Astrocyte of the spinal cord (primary cell): ENCODE measurements around the gene PFKFB2.

Source experiments
- DNase-seq: peaks from one replicate; pipeline ENCODE4 v3.0.0; 2011; ENCODE audit warnings: low read depth, low spot score
- H3K4me3 ChIP-seq: 2 replicates; pipeline ENCODE4 v1.5.1; 2011; ENCODE audit warnings: low read depth, mild to moderate bottlenecking, low read length, moderate library complexity
- CTCF ChIP-seq: IDR thresholded peaks from 2 replicates; pipeline ENCODE4 v1.5.1; 2012; ENCODE audit warnings: low read depth, mild to moderate bottlenecking, low read length, inconsistent platforms
- in situ Hi-C: cut with HindIII; loops from 2 replicates; pipeline ENCODE4 v1.10.0; 2017; ENCODE audit warnings: low sequenced_read_pairs

The PFKFB2 gene

DNA sequence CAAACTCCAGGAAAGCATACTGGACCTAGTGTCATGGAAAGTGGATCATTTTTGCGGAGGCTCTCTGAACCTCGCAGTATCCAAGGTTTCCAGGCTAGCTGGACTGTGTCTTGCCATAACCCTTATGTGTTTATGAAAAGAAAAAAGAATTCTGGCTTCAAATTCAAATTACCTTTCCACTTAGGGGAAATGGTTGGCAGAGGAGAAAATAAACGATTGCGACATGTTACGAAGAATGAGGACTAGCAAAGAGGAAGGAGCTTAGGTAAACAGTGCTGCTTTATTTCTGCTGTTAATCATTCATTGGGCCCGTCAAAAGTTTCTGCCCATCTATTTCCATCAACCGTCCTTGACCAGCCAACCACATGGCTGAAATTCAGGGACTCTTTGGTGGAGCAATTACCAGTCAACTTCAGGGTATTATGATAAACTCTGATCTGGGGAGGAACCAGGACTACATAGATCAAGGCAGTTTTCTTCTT, 50.9 kb downstream of the PFKFB2 start, which contains the start of gene C4BPA:
TSS of gene C4BPA (plus strand) at position 342 of the 482 bp plus-strand sequence. CDS start 8,793 bp downstream, outside the sequence.
- in situ Hi-C loops, result no loop called here
- no peak for TF ChIP-seq CTCF
- H3K4me3 ChIP-seq, result no peak within 1 kb of the TSS
- no peak for DNase-seq

GRCh38 chr1:207109004-207109403, 55.9 kb downstream of the PFKFB2 start:
- in situ Hi-C loops, result no loop called here
- DNase-seq, result no peak
- H3K4me3 ChIP-seq, result no peak overlapping the region
- TF ChIP-seq CTCF, result no peak

- TF ChIP-seq CTCF, result no peak
- in situ Hi-C loops, result no loop called here
- H3K4me3 ChIP-seq, result no peak overlapping the region
- no peak for DNase-seq
Measured at GRCh38 chr1:207112616-207113296, 59.7 kb downstream of the PFKFB2 start.

- no peak for DNase-seq
- in situ Hi-C loops, result no loop called here
- H3K4me3 ChIP-seq, result no peak overlapping the region
- no peak for TF ChIP-seq CTCF
Measured at GRCh38 chr1:207115269-207115668, 62.2 kb downstream of the PFKFB2 start.

DNA sequence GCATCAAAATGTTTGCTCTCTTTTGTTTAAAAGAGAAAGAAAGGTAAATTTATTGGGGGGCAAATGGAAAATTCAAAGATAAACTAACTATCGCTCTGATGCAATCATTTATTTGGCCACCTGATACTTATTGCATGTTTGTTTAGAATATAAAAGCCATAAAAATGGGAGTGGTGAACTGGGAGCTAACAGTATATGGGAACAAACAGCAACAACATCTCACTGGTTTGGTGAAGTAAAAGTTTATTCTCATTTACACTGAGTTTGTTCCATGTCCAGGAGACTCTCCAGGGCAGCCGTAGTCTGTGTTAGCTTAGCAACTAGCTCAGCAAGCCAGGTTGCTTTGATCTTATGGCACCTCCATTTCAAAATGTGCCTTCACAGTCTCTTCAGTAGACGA, 71.3 kb downstream of the PFKFB2 start:
- DNase-seq, result no peak
- in situ Hi-C loops, result no loop called here
- TF ChIP-seq CTCF, result no peak
- H3K4me3 ChIP-seq, result no peak overlapping the region

- in situ Hi-C loops, result no loop called here
- TF ChIP-seq CTCF, result no peak
- DNase-seq, result no peak
- no peak overlapping the region for H3K4me3 ChIP-seq
Measured at GRCh38 chr1:207128336-207128921, 75.4 kb downstream of the PFKFB2 start.
